HUES64 (cell line): ENCODE data around the gene ANXA1.

ENCODE experiments used
- H3K27ac ChIP-seq: 2 replicates; pipeline ENCODE4 v1.7.0; 2013; ENCODE audit warnings: low read depth, low read length, inconsistent platforms
- H3K27me3 ChIP-seq: 2 replicates; pipeline ENCODE4 v1.6.1; 2013; ENCODE audit warnings: mild to moderate bottlenecking, low read length; ENCODE audit not compliant: insufficient read depth
- H3K36me3 ChIP-seq: 2 replicates; pipeline ENCODE4 v1.6.1; 2013; ENCODE audit warnings: mild to moderate bottlenecking, low read length; ENCODE audit not compliant: insufficient read depth
- H3K4me1 ChIP-seq: 2 replicates; pipeline ENCODE4 v1.6.1; 2013; ENCODE audit warnings: mild to moderate bottlenecking, low read length, moderate library complexity; ENCODE audit not compliant: insufficient read depth
- H3K4me3 ChIP-seq: 2 replicates; pipeline ENCODE4 v1.5.1; 2013; ENCODE audit warnings: mild to moderate bottlenecking, low read length, moderate library complexity
- H3K9ac ChIP-seq: 2 replicates; pipeline ENCODE4 v1.6.1; 2013; ENCODE audit warnings: mild to moderate bottlenecking, low read depth, low read length
- H3K9me3 ChIP-seq: 2 replicates; pipeline ENCODE4 v1.6.1; 2013; ENCODE audit warnings: low read depth, low read length; ENCODE audit not compliant: insufficient read depth
- WGBS: fragments of 150-250, 120-280 bp; methylation state at CpG from one replicate; pipeline ENCODE4 v1.1.7; 2013; ENCODE audit warnings: missing lambda C conversion rate; 5-methylcytosine and 5-hydroxymethylcytosine counted together

Gene ANXA1

GRCh38 chr9:73170185-73170957 is 18.7 kb downstream of the ANXA1 start:
- Histone ChIP-seq H3K4me3 (no peak overlapping the region), H3K36me3 (peaks cover 31% of the 10 kb centered on the region; the same call in 1 of the 2 replicates), H3K9ac (no peak overlapping the region), H3K27me3 (no peaks in the 10 kb centered on the region), H3K27ac (no peak overlapping the region), H3K9me3 (no peaks in the 10 kb centered on the region), H3K4me1 (no peaks in the 10 kb centered on the region)
- 92% methylated on average over 2 of the region's 3 CpGs for WGBS

- no peak overlapping the region for H3K27ac ChIP-seq
- peaks cover 17% of the 10 kb centered on the region; the same call in 1 of the 2 replicates for H3K36me3 ChIP-seq
- no peaks in the 10 kb centered on the region for H3K27me3 ChIP-seq
- no peak overlapping the region for H3K9ac ChIP-seq
- H3K9me3 ChIP-seq: no peaks in the 10 kb centered on the region
- H3K4me3 ChIP-seq: no peak overlapping the region
- 81% methylated on average over 3 of the region's 3 CpGs for WGBS
- no peaks in the 10 kb centered on the region; the same call in 1 of the 2 replicates for H3K4me1 ChIP-seq
Measured at GRCh38 chr9:73172901-73173215, 21.2 kb downstream of the ANXA1 start.

GRCh38 chr9:73173557-73174329 is 22.1 kb downstream of the ANXA1 start:
- Histone ChIP-seq H3K27ac (no peak overlapping the region), H3K4me1 (no peaks in the 10 kb centered on the region; the same call in 1 of the 2 replicates), H3K9me3 (no peaks in the 10 kb centered on the region), H3K27me3 (no peaks in the 10 kb centered on the region), H3K36me3 (peaks cover 14% of the 10 kb centered on the region; the same call in 1 of the 2 replicates), H3K4me3 (no peak overlapping the region), H3K9ac (no peak overlapping the region)
- WGBS: 91% methylated on average over 2 of the region's 3 CpGs

GRCh38 chr9:73174330-73174980 is 22.8 kb downstream of the ANXA1 start:
- no peaks in the 10 kb centered on the region for H3K9me3 ChIP-seq
- H3K36me3 ChIP-seq: peaks cover 10% of the 10 kb centered on the region; the same call in 1 of the 2 replicates
- no peak overlapping the region for H3K9ac ChIP-seq
- H3K4me3 ChIP-seq: no peak overlapping the region
- H3K27me3 ChIP-seq: no peaks in the 10 kb centered on the region
- WGBS: 95% methylated on average over 1 of the region's 2 CpGs
- no peak overlapping the region for H3K27ac ChIP-seq
- peaks cover 5% of the 10 kb centered on the region; the same call in 1 of the 2 replicates for H3K4me1 ChIP-seq

- Histone ChIP-seq H3K9me3 (no peaks in the 10 kb centered on the region), H3K27me3 (no peaks in the 10 kb centered on the region)
Measured at GRCh38 chr9:73176450-73176875, 24.8 kb downstream of the ANXA1 start.

GRCh38 chr9:73178044-73178443 is 26.4 kb downstream of the ANXA1 start:
- no peak overlapping the region for H3K9ac ChIP-seq
- 96% methylated on average over 2 of the region's 2 CpGs for WGBS
- H3K4me1 ChIP-seq: peaks cover 16% of the 10 kb centered on the region; the same call in 1 of the 2 replicates
- no peak overlapping the region for H3K4me3 ChIP-seq
- no peaks in the 10 kb centered on the region for H3K9me3 ChIP-seq
- no peaks in the 10 kb centered on the region for H3K27me3 ChIP-seq
- no peaks in the 10 kb centered on the region for H3K36me3 ChIP-seq
- no peak overlapping the region for H3K27ac ChIP-seq

More at GRCh38 chr9:73176450-73176875, 24.8 kb downstream of the ANXA1 start:
- no peak overlapping the region for H3K27ac ChIP-seq
- peaks cover 16% of the 10 kb centered on the region; the same call in 1 of the 2 replicates for H3K4me1 ChIP-seq
- no peak overlapping the region for H3K4me3 ChIP-seq
- H3K36me3 ChIP-seq: no peaks in the 10 kb centered on the region
- 84% methylated on average over 4 of the region's 4 CpGs for whole genome bisulfite sequencing
- no peak overlapping the region for H3K9ac ChIP-seq

GRCh38 chr9:73179589-73179988 is 27.9 kb downstream of the ANXA1 start:
- WGBS: 81% methylated on average over 3 of the region's 3 CpGs
- Histone ChIP-seq H3K9me3 (no peaks in the 10 kb centered on the region), H3K36me3 (no peaks in the 10 kb centered on the region), H3K27ac (no peak overlapping the region), H3K4me3 (no peak overlapping the region), H3K9ac (no peak overlapping the region), H3K4me1 (peaks cover 16% of the 10 kb centered on the region; the same call in 1 of the 2 replicates), H3K27me3 (no peaks in the 10 kb centered on the region)

- Histone ChIP-seq H3K27ac (no peak overlapping the region), H3K36me3 (no peaks in the 10 kb centered on the region), H3K4me1 (peaks cover 16% of the 10 kb centered on the region; the same call in 1 of the 2 replicates), H3K9me3 (no peaks in the 10 kb centered on the region), H3K9ac (no peak overlapping the region), H3K4me3 (no peak overlapping the region), H3K27me3 (no peaks in the 10 kb centered on the region)
- whole genome bisulfite sequencing: 87% methylated on average over 1 of the region's 1 CpG
Measured at GRCh38 chr9:73180403-73180802, 28.7 kb downstream of the ANXA1 start.

- 94% methylated on average over 1 of the region's 1 CpG for WGBS
- peaks cover 16% of the 10 kb centered on the region; the same call in 1 of the 2 replicates for H3K4me1 ChIP-seq
- H3K4me3 ChIP-seq: no peak overlapping the region
- no peaks in the 10 kb centered on the region for H3K9me3 ChIP-seq
- H3K27ac ChIP-seq: no peak overlapping the region
- no peaks in the 10 kb centered on the region for H3K27me3 ChIP-seq
- H3K9ac ChIP-seq: no peak overlapping the region
- no peaks in the 10 kb centered on the region for H3K36me3 ChIP-seq
Measured at GRCh38 chr9:73182928-73183327, 31.3 kb downstream of the ANXA1 start.

GRCh38 chr9:73183428-73183827 is 31.8 kb downstream of the ANXA1 start:
- Histone ChIP-seq H3K27me3 (no peaks in the 10 kb centered on the region), H3K27ac (no peak overlapping the region), H3K4me1 (peaks cover 16% of the 10 kb centered on the region; the same call in 1 of the 2 replicates), H3K9ac (no peak overlapping the region), H3K4me3 (no peak overlapping the region), H3K36me3 (no peaks in the 10 kb centered on the region), H3K9me3 (no peaks in the 10 kb centered on the region)
